Measurements from ENCODE around the gene AMN1.
"Not testable (repeated sequence)": the region's sequence is repeated elsewhere in the genome, so short reads cannot be mapped to it uniquely, and the experiment has no call there.

- not testable (repeated sequence) for TF ChIP-seq SCRT1 (tag by site-specific recombination; IDR thresholded peaks at IDR 0.05; ENCODE audit: borderline replicate concordance); ZNF121 (tag by site-specific recombination; IDR thresholded peaks at IDR 0.05); CTCF (tag by site-specific recombination; IDR thresholded peaks at IDR 0.05); ZNF510 (tag by site-specific recombination; IDR thresholded peaks at IDR 0.05; ENCODE audit: insufficient replicate concordance); ZFHX2 (tag by site-specific recombination; conservative IDR thresholded peaks at IDR 0.05); ZNF660 (tag by site-specific recombination; IDR thresholded peaks at IDR 0.05); ATF2 (tag by site-specific recombination; IDR thresholded peaks at IDR 0.05; ENCODE audit: low read depth); ZNF302 (tag by site-specific recombination; IDR thresholded peaks at IDR 0.05; ENCODE audit: low read depth); KLF9 (tag by site-specific recombination; IDR thresholded peaks at IDR 0.05; ENCODE audit: low read depth); ZNF776 (tag by site-specific recombination; IDR thresholded peaks at IDR 0.05; ENCODE audit: borderline replicate concordance); YY1 (tag by site-specific recombination; IDR thresholded peaks at IDR 0.05); ZFP37 (tag by site-specific recombination; IDR thresholded peaks at IDR 0.05); REST (tag by site-specific recombination; IDR thresholded peaks at IDR 0.05)
Observed at GRCh38 chr12:31733549-31734432, 5.0 kb upstream of the AMN1 start.
